Coronary artery (tissue), 2 donors: ENCODE measurements around the gene DSG3.

Experiments used
- DNase-seq: peaks from one replicate; pipeline ENCODE4 v3.0.0-alpha.2; 2017; ENCODE audit warnings: low spot score
- H3K27ac ChIP-seq, 2 donors: fragments of 200-600 bp; sonication (generic); one replicate each; pipeline ENCODE4 v1.5.1; 2016 to 2019
- H3K4me3 ChIP-seq: fragments of 200-600 bp; sonication (generic); 2 replicates; pipeline ENCODE4 v1.5.1; 2016; ENCODE audit warnings: mild to moderate bottlenecking, moderate library complexity
- TF ChIP-seq, protein P1 (sequence below): fragments of 200-600 bp; sonication (generic); IDR thresholded peaks from one replicate; pipeline ENCODE4 v1.5.1; 2019; ENCODE audit warnings: antibody characterized with exemption

DSG3 gene

DNA sequence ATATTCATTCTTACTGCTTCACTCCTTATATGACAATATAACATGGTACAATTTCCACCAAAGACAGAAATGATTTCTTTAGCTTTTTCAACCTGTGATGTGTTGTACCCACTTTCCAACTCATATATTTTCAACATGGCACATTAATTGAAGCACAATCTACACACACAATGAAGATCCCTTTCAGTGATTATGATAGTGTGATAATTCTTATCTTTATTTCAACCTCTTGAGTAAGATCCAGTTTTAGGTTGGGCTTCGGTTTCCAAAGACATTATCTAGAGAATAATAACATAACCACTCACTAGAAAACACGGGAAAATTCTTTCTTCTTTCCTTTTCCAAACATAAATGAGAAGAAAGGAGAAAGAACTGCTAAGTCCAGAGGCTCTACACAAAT, 3.4 kb upstream of the DSG3 start:
- no peak for DNase-seq
- Histone ChIP-seq H3K4me3 (no peak overlapping the region), H3K27ac (no peak overlapping the region)
- TF ChIP-seq, protein P1, sequence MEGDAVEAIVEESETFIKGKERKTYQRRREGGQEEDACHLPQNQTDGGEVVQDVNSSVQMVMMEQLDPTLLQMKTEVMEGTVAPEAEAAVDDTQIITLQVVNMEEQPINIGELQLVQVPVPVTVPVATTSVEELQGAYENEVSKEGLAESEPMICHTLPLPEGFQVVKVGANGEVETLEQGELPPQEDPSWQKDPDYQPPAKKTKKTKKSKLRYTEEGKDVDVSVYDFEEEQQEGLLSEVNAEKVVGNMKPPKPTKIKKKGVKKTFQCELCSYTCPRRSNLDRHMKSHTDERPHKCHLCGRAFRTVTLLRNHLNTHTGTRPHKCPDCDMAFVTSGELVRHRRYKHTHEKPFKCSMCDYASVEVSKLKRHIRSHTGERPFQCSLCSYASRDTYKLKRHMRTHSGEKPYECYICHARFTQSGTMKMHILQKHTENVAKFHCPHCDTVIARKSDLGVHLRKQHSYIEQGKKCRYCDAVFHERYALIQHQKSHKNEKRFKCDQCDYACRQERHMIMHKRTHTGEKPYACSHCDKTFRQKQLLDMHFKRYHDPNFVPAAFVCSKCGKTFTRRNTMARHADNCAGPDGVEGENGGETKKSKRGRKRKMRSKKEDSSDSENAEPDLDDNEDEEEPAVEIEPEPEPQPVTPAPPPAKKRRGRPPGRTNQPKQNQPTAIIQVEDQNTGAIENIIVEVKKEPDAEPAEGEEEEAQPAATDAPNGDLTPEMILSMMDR: no peak

DNA sequence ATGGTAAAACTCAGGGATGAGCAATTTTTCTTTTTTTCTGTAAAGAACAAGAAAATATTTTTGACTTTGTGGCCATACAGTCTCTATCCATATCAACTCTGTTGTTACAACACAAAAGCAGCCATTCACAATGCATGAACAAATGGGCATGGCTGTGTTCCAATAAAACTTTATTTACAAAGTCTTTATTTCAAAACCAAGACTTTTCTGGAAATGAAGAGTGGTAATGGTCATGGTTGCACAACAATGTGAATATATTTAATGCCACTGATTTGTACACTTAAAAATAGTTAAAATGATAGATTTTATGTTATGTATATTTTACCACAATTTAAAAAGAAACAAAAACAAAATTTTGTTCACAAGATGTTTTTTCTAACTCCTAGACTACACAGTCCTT, 1.6 kb upstream of the DSG3 start:
- TF ChIP-seq, protein P1: no peak
- DNase-seq: no peak
- no peak overlapping the region for H3K27ac ChIP-seq
- H3K4me3 ChIP-seq: no peak overlapping the region

DNA sequence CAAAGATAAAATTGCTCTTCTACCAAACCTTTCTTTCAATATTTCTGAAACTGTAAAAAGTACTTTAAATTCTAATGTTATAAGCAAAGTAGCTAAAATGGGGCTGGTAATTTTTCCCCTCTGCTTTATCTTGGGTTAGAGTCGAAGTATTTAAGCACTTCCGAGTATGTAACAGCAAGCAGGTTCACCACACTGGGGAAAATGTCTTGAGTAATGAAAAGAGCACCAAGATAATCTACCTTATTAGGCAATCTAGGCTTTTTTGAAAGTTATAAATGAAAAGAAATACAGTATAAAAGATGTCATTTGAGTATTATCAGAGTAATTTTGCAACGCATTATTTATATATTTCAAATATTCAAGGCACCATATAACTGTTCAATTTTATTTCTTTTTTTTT, 687 bp upstream of the DSG3 start:
- DNase-seq: no peak
- TF ChIP-seq, protein P1: no peak
- Histone ChIP-seq H3K4me3 (no peak overlapping the region), H3K27ac (no peak overlapping the region)

DNA sequence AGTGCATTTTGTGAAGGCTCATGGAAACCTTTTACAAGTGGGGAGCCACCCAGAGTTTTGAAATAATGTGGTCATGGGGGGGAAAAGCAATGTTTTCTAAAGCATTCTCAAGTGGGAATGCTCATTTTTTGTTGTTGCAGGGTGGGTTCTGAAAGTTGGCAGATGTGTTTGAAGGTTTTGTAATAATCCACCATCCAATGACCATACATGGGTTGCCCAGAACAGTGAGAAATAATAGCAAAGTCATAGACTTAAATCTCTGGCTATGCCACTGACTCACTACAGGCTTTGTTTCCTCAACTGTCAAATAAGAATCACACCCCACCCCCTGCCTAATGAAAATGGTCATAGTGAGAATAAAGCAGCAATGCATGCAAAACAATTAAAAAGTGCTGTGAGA, 2.9 kb downstream of the DSG3 start:
- Histone ChIP-seq H3K4me3 (no peak overlapping the region), H3K27ac (no peak overlapping the region)
- TF ChIP-seq, protein P1: no peak
- DNase-seq: no peak

DNA sequence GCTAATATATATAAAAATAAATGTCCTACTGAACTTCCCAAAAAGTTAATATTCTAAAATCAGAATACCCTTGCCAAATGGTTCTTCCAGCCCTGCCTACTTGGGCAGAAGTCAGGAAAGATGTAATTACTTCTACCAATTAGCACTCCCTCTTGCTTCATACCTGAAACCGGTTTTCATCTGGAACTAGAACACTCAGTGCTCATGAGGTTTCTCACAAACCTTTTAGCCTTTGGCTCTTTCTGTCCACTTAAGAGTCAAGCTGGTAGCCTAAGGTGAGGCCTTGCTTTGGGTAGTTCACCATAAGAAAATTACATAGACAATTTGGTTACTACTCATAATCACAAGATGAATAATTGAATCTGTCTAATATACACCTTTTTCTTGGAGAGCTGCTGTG, 4.1 kb downstream of the DSG3 start:
- TF ChIP-seq, protein P1: no peak
- no peak overlapping the region for H3K4me3 ChIP-seq
- no peak for DNase-seq
- H3K27ac ChIP-seq: no peak overlapping the region

DNA sequence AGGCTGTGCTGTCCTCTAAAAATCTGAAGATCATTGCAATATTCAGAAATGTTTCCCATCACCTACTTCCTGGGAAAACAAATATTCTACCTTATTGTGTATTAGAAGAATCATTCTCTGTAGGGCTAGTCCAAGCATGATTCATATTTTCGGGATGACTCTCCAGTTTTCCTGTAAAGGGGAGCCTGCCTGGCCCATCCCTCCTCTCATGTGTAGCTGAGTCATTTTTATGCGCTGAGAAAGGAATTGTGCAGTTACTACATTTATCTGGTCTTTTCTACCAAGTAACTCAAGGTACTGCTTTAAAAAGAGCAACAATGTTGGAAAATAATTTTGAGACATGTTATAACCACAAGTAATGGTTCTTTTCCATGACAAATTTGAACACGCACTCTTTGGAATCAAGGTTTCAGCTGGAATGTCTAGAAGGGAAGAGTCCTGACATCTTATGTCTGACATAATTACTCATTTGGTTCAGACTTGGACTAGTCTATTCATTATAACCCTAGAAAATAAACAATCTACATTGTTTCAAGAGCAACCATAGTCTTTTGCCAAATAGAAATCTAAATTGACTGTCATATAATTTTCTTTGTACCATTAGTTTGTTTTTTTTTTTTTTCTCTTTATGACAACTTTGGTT, 6.6 kb downstream of the DSG3 start:
- Histone ChIP-seq H3K4me3 (no peak overlapping the region), H3K27ac (no peak overlapping the region)
- no peak for DNase-seq
- TF ChIP-seq, protein P1: no peak

DNA sequence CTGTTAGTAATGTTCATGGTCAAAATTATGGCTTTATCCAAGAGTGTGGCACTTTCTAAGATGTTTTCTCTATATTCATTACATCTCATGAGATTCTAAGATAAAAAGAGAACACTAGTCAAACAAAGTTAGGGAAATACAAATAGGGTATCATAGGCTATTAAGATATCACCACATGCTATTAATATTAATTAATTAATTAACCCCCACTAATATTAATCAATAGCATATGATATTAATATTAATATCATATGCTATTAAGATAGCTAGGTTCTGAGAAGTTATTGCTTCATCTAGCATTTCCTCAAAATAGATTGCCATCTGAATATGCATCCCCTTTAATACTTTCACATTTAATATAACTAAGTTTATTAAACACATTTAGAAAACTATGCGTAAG, 22.1 kb downstream of the DSG3 start:
- TF ChIP-seq, protein P1: no peak
- no peak for DNase-seq
- no peak overlapping the region for H3K27ac ChIP-seq
- H3K4me3 ChIP-seq: no peak overlapping the region
